ENCODE data around the gene CHKB.

DNA sequence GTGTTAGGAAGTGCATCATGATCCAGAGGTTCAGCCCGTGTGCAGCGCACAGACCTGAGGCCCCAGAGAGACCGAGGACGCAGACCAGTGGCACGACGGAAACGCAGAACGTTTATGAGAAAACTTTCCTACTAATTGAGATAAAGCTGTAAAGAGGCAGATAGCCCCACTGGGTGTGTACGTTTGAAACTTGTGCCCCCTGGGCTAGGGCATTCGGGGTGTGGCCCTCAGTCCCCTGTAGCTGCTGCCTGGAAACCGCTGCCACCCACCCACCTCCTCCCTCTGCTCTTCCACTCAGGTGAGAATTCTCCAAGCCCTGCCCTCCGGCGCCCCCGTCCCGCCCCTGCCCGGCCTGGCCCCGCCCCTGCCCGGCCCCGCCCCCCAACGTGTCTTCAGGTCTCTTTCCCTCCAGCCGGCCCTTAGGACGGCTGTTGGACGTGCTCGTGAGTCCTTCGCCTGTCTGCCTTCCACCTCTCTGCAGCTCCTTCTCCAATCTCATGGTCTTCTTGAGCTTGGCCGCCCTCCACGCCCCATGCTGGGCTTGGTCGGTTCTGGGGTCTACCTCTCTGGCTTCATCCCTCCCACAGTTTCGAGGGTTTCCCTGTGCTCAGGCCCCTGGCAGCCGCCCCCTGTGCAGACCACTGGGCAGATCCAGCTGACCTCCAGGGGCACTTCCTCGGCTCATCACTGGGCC is 30.0 kb upstream of the CHKB start:
- TF ChIP-seq, protein P1, sequence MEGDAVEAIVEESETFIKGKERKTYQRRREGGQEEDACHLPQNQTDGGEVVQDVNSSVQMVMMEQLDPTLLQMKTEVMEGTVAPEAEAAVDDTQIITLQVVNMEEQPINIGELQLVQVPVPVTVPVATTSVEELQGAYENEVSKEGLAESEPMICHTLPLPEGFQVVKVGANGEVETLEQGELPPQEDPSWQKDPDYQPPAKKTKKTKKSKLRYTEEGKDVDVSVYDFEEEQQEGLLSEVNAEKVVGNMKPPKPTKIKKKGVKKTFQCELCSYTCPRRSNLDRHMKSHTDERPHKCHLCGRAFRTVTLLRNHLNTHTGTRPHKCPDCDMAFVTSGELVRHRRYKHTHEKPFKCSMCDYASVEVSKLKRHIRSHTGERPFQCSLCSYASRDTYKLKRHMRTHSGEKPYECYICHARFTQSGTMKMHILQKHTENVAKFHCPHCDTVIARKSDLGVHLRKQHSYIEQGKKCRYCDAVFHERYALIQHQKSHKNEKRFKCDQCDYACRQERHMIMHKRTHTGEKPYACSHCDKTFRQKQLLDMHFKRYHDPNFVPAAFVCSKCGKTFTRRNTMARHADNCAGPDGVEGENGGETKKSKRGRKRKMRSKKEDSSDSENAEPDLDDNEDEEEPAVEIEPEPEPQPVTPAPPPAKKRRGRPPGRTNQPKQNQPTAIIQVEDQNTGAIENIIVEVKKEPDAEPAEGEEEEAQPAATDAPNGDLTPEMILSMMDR (IDR thresholded peaks at IDR 0.05) = no peak
- no peak for TF ChIP-seq POLR2A (IDR thresholded peaks at IDR 0.05)
- no peak for TF ChIP-seq POLR2AphosphoS5 (IDR thresholded peaks at IDR 0.05)

Data from transverse colon (tissue), 4 donors.